GM23338 (cell line): ENCODE measurements around the gene CAST. TPM values are rescaled to one million over a fixed set of nuclear protein-coding genes. Genes with fewer than 3 reads are reported as not detected.

Experiments used
- ATAC-seq: fragments of 200-7000 bp; cut with Tn5 transposase; 3 replicates; pipeline ENCODE4 v1.9.1; 2020
- DNase-seq: peaks from one replicate; pipeline ENCODE4 v3.0.0-alpha.2; 2015; ENCODE audit warnings: low spot score
- H2AFZ ChIP-seq: fragments of 200-600 bp; sonication (generic); 2 replicates; pipeline ENCODE4 v1.8.0; 2016; ENCODE audit warnings: antibody characterized with exemption, mild to moderate bottlenecking, moderate library complexity
- H3F3A ChIP-seq: fragments of 200-600 bp; sonication (generic); replicated peaks from 2 replicates; pipeline ENCODE4 v1.8.0; 2017; ENCODE audit warnings: antibody characterized with exemption, mixed run types, low read depth
- H3K27ac ChIP-seq: fragments of 200-600 bp; sonication (generic); 2 replicates; pipeline ENCODE4 v1.6.1; 2016; ENCODE audit warnings: low read depth
- H3K27me3 ChIP-seq: fragments of 200-600 bp; sonication (generic); 2 replicates; pipeline ENCODE4 v1.8.0; 2016; ENCODE audit warnings: mild to moderate bottlenecking, mixed run types, moderate library complexity; ENCODE audit not compliant: insufficient read depth
- H3K36me3 ChIP-seq: fragments of 200-600 bp; sonication (generic); 2 replicates; pipeline ENCODE4 v1.8.0; 2016; ENCODE audit warnings: mild to moderate bottlenecking; ENCODE audit not compliant: insufficient read depth
- H3K4me1 ChIP-seq: fragments of 200-600 bp; sonication (generic); 2 replicates; pipeline ENCODE4 v1.8.0; 2016; ENCODE audit warnings: mild to moderate bottlenecking, moderate library complexity; ENCODE audit not compliant: insufficient read depth
- H3K4me2 ChIP-seq: fragments of 200-600 bp; sonication (generic); 2 replicates; pipeline ENCODE4 v1.7.1; 2017; ENCODE audit warnings: mixed run types
- H3K4me3 ChIP-seq: fragments of 200-600 bp; sonication (generic); 2 replicates; pipeline ENCODE4 v1.6.1; 2016; ENCODE audit warnings: mixed run types
- H3K79me2 ChIP-seq: fragments of 200-600 bp; sonication (generic); replicated peaks from 2 replicates; pipeline ENCODE4 v1.8.0; 2017; ENCODE audit warnings: mild to moderate bottlenecking; ENCODE audit not compliant: insufficient read depth
- H3K9me2 ChIP-seq: fragments of 200-600 bp; sonication (generic); 2 replicates; pipeline ENCODE4 v1.8.0; 2017; ENCODE audit not compliant: insufficient read depth
- H4K20me1 ChIP-seq: fragments of 200-600 bp; sonication (generic); replicated peaks from 2 replicates; pipeline ENCODE4 v1.8.0; 2017; ENCODE audit warnings: mild to moderate bottlenecking; ENCODE audit not compliant: insufficient read depth
- H3K27ac Mint-ChIP-seq: 2 replicates; pipeline ENCODE4 v1.8.0; 2020; ENCODE audit warnings: inconsistent platforms, mild to moderate bottlenecking, moderate library complexity, mixed read lengths
- H3K27me3 Mint-ChIP-seq: 3 replicates; pipeline ENCODE4 v1.8.0; 2022; ENCODE audit warnings: low read depth, mild to moderate bottlenecking, moderate library complexity, mixed read lengths, inconsistent platforms; ENCODE audit not compliant: insufficient read depth, poor library complexity
- H3K36me3 Mint-ChIP-seq: 3 replicates; pipeline ENCODE4 v1.8.0; 2021; ENCODE audit warnings: low read depth, mild to moderate bottlenecking, inconsistent platforms, moderate library complexity, mixed read lengths
- H3K4me1 Mint-ChIP-seq: 3 replicates; pipeline ENCODE4 v1.8.0; 2020; ENCODE audit warnings: mild to moderate bottlenecking, inconsistent platforms, mixed read lengths
- H3K4me3 Mint-ChIP-seq: 3 replicates; pipeline ENCODE4 v1.8.0; 2021; ENCODE audit warnings: moderate library complexity, mild to moderate bottlenecking, inconsistent platforms, mixed read lengths
- H3K9me3 Mint-ChIP-seq: 3 replicates; pipeline ENCODE4 v1.8.0; 2020; ENCODE audit warnings: moderate library complexity, mild to moderate bottlenecking, inconsistent platforms, mixed read lengths
- CREB1 ChIP-seq: fragments of 250-450 bp; sonication (Bioruptor Pico); IDR thresholded peaks from 2 replicates; pipeline ENCODE4 v1.5.0; 2020; ENCODE audit warnings: low read depth, mild to moderate bottlenecking, moderate library complexity
- EZH2 ChIP-seq: fragments of 200-600 bp; sonication (generic); IDR thresholded peaks from one replicate; pipeline ENCODE4 v1.8.0; 2017; ENCODE audit warnings: antibody characterized with exemption, mild to moderate bottlenecking, low read depth; ENCODE audit not compliant: unreplicated experiment
- JUNB ChIP-seq: IDR thresholded peaks from one replicate; pipeline ENCODE4 v1.6.1; 2016; ENCODE audit warnings: antibody characterized with exemption; ENCODE audit not compliant: unreplicated experiment
- NANOG ChIP-seq: IDR thresholded peaks from 2 replicates; pipeline ENCODE4 v1.6.1; 2016; ENCODE audit warnings: antibody characterized with exemption, borderline replicate concordance
- POLR2AphosphoS5 ChIP-seq: IDR thresholded peaks from 2 replicates; pipeline ENCODE4 v1.6.1; 2016; ENCODE audit warnings: antibody characterized with exemption, low read depth
- REST ChIP-seq: IDR thresholded peaks from one replicate; pipeline ENCODE4 v1.6.1; 2018; ENCODE audit warnings: antibody characterized with exemption; ENCODE audit not compliant: unreplicated experiment
- STAT1 ChIP-seq: IDR thresholded peaks from one replicate; pipeline ENCODE4 v1.6.1; 2016; ENCODE audit warnings: antibody characterized with exemption; ENCODE audit not compliant: unreplicated experiment
- ZNF114 ChIP-seq: fragments of 250-450 bp; sonication (Bioruptor Pico); IDR thresholded peaks from 2 replicates; pipeline ENCODE4 v1.5.0; 2020; ENCODE audit warnings: mild to moderate bottlenecking, moderate library complexity
- polyA plus RNA-seq: library from polyadenylated mRNA; unstranded; fragments of >200 nt; fragmentation: Nextera tagmentation; extraction: Ambion mirVana; gene quantifications from 2 replicates; pipeline ENCODE4 v1.2.1, GENCODE V29; 2016
- total RNA-seq: library from RNA; depleted of rRNA; stranded (reverse); fragments of >200 nt; shearing (Covaris generic); gene quantifications from 2 replicates; pipeline ENCODE4 v1.2.3, GENCODE V29; 2014
- TF ChIP-seq, protein P1 (sequence below), 2 experiments: fragments of 200-600 bp in 1 of 2; sonication (generic) in 1 of 2; conservative IDR thresholded peaks; 2 replicates each; pipeline versions ENCODE4 v1.5.1 to v1.6.1; 2016 to 2017; ENCODE audit warnings: antibody characterized with exemption in 2 of 2, low read depth in 2 of 2, mild to moderate bottlenecking in 2 of 2, moderate library complexity in 1 of 2

Gene CAST
- total and polyA plus RNA-seq, 2 experiments from 2014 or later, result 37.9 to 57.7 TPM

DNA sequence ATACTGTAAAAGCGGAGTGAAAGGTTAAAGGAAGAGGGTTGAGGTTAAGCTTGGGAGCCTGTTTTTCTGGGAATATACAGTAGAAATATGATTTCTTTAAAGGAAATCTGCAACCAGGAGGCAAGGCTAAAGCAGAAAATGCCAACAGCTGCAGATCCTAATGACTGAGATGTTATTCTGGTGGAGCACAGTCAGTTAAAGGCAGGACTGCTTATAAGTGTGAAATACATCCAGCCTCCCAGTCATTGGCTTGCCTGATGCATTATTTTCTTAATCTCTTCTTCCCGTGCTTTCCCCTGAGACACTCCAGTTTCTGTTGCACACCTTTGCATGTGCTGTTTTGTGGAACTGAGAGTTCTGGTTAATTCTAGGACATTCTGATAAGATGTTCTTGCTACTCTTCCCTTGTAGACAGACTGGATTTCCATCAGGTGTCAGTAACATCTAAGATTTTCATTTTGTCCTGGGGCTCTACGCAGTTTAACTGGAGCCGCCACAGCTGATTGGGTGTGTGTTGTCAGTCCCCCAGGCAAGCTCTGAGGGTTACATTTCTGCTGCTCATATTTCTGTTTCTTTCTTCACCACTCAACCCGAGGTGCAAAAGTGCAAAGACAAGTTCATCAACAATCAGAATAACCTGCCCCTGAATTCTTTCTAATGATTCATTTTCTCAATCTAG lies 44.4 kb downstream of the CAST start:
- Mint-ChIP-seq H3K36me3 (no peaks in the 10 kb centered on the region), H3K4me3 (no peak overlapping the region), H3K4me1 (peaks cover 10% of the 10 kb centered on the region), H3K9me3 (no peaks in the 10 kb centered on the region), H3K27me3 (peaks cover 7% of the 10 kb centered on the region), H3K27ac (no peak overlapping the region)
- Histone ChIP-seq H3K4me3 (no peak overlapping the region), H3K4me1 (peaks cover 11% of the 10 kb centered on the region), H3K27ac (no peak overlapping the region), H3F3A (no peaks in the 10 kb centered on the region), H3K4me2 (no peak overlapping the region), H4K20me1 (no peaks in the 10 kb centered on the region), H3K36me3 (no peaks in the 10 kb centered on the region), H2AFZ (no peak overlapping the region), H3K79me2 (peaks cover 3% of the 10 kb centered on the region; the same call in 1 of the 2 replicates), H3K27me3 (peaks cover 12% of the 10 kb centered on the region; the same call in 1 of the 2 replicates), H3K9me2 (no peaks in the 10 kb centered on the region)
- TF ChIP-seq ZNF114 (no peak), NANOG (no peak), EZH2 (no peak), REST (no peak), POLR2AphosphoS5 (no peak), STAT1 (no peak), JUNB (no peak), CREB1 (no peak)
- ATAC-seq (no peak), DNase-seq (no peak)

DNA sequence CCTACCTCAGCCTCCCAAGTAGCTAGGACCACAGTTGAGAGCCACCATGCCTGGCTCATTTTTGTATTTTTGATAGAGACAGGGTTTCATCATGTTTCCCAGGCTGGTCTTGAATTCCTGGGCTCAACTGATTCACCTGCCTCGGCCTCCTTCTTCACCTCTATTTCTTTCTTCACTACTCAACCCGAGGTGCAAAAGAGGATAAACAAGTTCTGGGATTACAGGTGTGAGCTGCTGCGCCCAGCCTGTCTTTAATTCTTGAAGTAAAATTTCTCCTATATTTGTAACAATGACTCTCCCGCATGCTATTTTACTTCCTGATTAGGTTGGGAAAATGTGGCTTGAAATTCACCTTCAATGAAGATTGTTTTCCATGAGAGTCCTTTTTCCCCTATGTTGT lies 46.4 kb downstream of the CAST start:
- Mint-ChIP-seq H3K9me3 (no peaks in the 10 kb centered on the region), H3K36me3 (no peaks in the 10 kb centered on the region), H3K4me1 (peaks cover 5% of the 10 kb centered on the region), H3K27me3 (no peaks in the 10 kb centered on the region), H3K4me3 (no peak overlapping the region), H3K27ac (no peak overlapping the region)
- ATAC-seq (no peak), DNase-seq (no peak)
- H2AFZ ChIP-seq, result no peak overlapping the region
- no peak overlapping the region for H3K4me2 ChIP-seq
- H3K27ac ChIP-seq, result no peak overlapping the region
- no peak overlapping the region for H3K4me3 ChIP-seq
- H3F3A ChIP-seq, result no peaks in the 10 kb centered on the region
- TF ChIP-seq, protein P1, sequence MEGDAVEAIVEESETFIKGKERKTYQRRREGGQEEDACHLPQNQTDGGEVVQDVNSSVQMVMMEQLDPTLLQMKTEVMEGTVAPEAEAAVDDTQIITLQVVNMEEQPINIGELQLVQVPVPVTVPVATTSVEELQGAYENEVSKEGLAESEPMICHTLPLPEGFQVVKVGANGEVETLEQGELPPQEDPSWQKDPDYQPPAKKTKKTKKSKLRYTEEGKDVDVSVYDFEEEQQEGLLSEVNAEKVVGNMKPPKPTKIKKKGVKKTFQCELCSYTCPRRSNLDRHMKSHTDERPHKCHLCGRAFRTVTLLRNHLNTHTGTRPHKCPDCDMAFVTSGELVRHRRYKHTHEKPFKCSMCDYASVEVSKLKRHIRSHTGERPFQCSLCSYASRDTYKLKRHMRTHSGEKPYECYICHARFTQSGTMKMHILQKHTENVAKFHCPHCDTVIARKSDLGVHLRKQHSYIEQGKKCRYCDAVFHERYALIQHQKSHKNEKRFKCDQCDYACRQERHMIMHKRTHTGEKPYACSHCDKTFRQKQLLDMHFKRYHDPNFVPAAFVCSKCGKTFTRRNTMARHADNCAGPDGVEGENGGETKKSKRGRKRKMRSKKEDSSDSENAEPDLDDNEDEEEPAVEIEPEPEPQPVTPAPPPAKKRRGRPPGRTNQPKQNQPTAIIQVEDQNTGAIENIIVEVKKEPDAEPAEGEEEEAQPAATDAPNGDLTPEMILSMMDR (conservative IDR thresholded peaks at IDR 0.05; ENCODE audit: low read depth in 2 of 2), result no peak
- TF ChIP-seq EZH2 (no peak), STAT1 (no peak)
- H3K4me1 ChIP-seq, result peaks cover 3% of the 10 kb centered on the region
- H3K79me2 ChIP-seq, result peaks cover 3% of the 10 kb centered on the region; the same call in 1 of the 2 replicates
- no peaks in the 10 kb centered on the region for H3K36me3 ChIP-seq
- H3K27me3 ChIP-seq, result peaks cover 5% of the 10 kb centered on the region; the same call in 1 of the 2 replicates
- no peaks in the 10 kb centered on the region for H3K9me2 ChIP-seq
- H4K20me1 ChIP-seq, result no peaks in the 10 kb centered on the region
